LoVo (cell line): Measurements from ENCODE around the gene PAPOLA.

ENCODE experiments used
- DNase-seq: peaks from one replicate; pipeline ENCODE4 v3.0.0-alpha.2; 2016; ENCODE audit warnings: low spot score

Gene PAPOLA

DNA sequence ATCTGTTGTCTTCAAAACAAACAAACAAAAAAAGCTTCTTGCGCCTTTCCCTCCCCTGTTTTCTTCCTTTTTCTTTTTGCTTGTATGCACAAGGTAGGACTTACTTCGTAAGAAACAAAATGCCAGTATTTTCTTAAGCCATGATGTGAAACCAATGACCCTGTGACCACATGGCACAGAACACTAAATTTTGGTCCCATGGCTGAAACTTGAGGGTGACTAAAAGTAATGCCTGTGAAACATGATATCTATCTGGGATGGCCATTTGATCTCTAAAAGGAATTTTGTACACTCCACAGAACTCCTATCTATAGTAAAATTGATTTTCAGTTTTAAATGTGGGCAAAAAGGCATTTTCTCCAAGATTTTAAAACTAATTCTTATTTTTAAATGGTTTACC is 63.6 kb downstream of the PAPOLA start:
- no peak for DNase-seq

DNA sequence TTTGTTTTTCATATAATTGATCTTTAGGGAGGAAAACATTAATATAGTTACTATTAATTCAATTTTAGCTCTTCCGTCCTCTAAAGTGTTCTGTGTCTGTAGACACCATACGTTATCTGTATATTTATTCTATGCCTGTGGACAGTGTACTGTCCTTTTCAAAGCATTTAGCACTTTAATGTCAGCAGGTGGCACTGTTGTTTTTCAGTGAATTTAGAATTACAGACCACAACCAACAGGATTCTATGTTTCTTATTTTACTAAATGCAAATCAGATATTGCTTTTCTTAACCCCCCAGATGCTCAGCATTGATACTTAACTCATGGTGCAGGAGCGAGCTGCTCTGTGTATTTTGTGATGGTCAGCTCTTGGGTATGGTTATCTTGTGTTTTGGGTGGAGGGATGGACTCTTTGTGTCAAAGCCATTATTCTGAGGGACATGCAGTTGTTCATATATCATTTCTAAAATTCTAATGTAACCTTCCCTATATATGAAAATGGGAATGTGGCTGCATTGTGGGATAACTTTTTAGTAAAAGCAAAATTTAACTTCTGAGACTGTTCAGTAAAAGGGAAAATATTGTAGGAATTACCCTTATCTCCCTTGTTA is 65.2 kb downstream of the PAPOLA start:
- DNase-seq, result peak; percentile 12

DNA sequence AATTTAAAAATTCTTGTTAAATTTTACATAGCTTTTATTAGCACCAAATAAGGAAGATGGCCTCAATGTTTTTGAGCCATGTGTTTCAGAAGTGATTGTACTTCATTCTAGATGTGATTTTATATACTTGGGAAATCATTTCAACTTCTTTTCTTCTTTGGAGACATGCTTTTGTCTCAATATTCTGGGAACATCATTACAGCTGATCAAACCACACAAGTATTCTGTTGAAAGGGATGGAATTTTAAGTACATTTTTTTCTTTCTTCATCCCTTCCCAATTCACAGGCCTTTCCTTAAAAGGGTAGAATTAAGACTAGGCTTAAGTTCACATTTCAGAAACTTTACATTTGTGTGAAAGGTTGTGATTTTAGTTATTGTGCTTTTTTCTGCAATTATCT is 66.4 kb downstream of the PAPOLA start:
- no peak for DNase-seq

DNA sequence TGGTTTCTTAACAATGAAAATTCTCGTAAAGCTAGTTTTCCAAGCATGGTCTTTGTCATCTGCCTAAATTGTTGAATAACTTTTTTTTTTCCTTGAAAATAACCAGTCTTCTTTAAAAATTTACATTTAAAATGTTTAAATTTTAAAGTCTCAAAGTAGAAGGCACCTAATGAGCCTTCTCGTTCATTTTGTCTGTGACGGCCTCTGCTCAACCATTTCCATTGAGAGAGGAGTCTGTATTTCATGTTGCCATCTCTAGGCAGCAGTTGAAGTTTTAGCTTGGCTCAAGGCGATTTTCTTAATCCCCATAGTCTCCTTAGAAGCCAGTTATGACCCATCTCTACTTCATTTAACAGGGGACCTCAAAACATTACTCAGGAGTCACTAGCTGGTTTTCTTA is 69.1 kb downstream of the PAPOLA start:
- DNase-seq, result no peak

DNA sequence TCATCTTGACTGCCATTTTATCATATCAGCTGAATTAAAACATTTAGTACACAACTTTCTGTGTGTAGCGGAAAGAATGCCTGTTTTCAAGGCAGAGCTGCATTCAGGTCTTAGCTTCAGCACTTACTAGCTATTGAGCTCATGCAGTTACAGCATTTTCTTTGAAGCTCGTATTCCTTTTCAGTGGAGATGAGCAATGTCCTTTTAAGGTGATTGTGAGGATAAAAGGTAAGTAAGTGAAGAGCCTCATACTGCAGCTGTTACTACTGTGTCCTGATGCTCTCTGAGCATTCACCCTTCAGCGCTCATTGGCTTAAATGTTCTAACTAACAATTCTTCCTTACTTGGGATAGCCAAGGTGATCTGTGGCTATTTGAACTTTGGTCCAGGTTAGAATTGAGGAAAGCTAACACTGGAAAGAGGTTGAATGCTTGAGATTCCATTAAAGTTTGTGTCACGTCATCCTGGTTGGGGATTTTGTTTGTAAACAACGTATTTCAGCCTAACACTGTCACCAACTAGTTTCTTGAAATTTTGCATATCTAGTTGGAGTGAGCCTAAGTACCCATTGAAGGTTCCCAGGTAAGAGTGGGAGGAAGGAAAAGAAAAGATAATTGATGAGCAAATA is 71.4 kb downstream of the PAPOLA start:
- no peak for DNase-seq

DNA sequence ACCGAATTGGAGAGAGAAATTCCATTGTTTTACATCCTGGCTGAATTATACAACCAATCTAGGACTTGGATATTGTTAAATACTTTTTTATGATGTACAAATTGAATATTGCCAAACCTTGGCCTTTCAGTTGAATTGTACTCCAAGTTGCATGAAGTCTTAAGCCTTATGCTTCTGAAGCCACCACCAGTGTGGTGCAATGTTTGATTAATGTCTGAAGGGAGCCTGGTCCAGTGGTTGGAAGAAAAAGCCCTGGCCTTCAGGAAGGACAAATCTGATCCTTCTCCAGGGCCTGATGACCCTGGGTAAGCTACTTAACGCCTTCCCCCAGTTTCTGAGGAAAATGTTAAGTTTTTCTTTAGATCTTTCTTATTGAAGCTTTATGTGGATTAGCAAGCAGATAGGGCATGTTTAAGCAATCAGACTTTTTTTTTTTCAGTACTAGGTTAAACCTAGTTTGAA is 72.0 kb downstream of the PAPOLA start:
- no peak for DNase-seq

DNA sequence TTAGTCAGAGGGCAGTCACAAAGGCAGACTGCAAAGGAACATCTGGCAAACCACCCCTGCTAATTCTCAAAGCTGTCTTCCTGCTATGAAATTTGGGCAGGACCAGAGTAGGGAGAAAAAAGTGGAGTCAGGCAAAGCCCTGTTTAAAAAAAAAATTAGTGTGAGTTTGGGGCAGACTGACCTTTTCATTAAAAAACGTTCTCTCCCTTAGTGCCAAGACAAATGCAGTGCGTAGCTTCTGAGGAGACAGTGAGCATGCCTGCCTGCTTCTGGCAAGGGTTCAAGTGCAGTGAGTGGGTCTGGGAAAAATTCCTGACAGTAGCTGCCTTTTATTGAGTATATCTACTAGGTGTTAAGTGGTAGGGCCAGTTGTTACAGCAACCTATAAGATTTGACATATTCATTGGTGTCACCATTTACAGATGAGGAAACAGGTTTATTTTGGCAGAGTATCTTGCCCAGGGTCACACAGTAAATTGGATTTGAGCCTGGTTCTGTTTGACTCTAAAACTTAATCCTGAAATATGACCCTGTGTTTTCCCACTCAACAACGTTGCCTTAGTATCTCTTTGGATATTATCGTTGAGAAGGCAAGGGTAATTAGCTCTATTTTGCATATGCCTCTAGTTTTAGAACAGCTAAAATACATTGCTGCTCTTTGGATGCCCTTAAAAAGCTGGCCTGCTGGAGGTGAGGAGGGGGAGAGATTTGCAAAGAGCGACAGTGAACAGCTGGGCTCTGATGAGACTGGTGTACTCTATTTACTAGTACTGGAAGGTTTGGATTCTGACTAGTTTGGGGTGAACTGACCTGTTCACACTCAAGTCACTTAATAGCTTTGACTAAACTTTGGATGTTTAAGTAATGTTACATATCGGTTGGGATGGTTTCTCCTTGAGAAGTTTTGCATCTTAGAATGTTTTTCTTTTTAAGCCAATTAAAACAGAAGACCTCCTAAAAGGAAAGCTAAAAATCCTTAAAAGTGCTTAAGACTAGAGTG is 72.8 kb downstream of the PAPOLA start:
- DNase-seq, result no peak

DNA sequence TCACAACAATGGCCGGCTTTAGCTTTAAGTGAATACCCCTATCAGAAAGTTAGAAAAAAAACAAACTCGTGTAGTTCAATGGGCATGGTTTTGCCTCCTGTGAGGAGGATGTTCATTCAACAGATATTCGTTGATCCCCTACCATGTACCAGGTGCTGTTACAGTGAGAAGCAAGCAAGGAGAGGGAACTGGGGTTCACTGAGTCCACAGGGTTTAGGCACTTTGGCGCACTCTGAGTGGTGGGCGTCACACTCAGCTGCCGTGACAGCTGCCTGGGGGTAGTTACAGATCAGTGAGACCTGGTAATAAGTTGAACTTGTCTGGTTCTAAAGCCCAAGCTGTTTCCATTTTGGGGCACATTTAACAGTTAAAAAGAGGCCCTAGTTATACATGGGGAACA is 74.2 kb downstream of the PAPOLA start:
- DNase-seq, result no peak

DNA sequence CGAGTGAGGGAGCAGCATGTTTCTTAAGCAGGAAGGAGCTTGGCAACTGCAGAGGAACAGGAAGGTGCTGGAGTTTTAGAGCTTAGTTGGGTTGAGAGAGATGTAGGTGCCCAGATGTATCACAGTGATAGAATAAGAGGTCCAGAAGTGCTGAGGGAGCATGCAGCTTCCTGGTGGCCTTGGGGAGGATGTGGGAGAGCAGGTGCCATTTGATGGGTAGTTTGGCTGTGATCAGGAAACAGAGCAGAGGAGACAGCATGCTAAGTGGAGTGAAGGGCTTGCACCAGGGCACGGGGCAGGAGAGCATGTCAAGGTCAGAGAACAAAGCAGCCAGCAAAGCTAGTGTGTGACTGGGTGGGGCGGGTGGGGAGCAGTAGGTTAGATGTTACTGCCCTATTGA is 74.8 kb downstream of the PAPOLA start:
- DNase-seq, result no peak

DNA sequence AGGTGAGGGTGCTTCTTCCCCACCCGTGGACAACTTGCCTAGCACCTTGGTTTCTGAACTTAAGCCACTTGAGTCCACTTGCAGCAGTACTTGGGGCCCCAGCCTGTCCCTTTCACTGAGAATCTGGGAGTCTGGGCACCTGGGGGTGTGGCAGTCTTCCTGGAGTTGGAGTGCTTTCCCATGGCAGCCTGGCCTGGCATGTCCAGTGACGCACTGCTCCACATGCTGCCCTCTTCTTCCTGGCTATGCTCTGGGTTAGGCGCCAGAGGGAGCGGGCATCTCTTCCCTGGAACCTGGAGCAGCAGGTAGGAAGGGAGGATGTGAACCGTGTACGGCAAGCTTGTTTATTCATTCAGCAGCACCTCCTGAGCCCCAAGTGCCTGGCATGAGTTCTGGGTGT is 76.4 kb downstream of the PAPOLA start:
- DNase-seq, result no peak

DNA sequence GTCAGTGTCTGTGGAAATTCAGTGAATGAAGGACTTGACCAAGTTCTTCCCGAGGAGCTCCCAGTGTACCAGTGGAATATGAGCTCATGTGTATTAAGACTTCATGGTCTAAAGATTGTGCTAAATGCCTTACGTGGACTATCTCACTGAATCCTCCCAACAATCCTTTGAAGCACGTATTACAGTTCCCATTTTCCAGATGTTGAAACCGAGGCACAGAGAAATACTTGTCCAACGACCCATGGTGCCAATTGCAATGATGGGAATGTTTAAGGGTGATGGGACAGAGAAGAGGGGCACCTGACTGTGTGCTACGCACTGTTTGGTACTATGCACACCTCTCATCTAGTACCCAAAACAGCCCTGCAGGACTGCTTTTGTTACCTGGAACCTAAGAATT is 77.2 kb downstream of the PAPOLA start:
- DNase-seq, result no peak

DNA sequence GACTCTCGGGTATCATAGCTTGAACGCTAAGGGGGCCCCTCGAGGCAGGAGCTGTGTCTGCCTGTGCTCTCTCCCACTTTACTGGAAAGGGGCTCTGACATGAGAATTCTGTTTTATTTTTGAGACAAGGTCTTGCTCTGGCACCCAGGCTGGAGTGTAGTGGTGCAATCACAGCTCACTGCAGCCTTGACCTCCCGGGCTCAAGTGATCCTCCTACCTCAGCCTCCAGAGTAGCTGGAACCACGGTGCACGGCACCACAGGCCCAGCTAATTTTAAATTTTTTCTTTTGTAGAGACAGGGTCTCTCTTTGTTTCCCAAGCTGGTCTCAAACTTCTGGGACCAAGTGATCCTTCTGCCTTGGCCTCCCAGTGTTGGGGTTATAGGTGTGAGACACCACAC is 77.7 kb downstream of the PAPOLA start:
- DNase-seq, result no peak

DNA sequence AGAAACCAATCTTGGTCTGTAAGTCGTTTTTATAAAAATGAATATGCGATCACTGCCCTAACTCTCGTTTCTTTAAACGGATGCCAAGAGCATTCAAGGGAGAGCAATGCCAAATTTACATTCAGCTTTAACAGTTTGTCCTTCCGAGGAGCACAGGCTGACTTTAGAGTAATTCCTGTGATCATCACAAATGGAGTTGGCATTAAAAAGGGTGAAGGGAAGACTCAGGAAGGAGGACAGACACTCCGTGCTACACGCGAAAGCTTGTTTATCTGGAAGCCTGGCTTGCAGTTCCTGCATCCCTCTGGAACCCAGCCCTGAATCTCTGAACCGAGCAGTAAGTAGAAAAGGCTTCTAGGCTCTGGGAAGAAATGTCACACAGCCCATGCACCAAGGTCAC is 78.4 kb downstream of the PAPOLA start:
- no peak for DNase-seq

DNA sequence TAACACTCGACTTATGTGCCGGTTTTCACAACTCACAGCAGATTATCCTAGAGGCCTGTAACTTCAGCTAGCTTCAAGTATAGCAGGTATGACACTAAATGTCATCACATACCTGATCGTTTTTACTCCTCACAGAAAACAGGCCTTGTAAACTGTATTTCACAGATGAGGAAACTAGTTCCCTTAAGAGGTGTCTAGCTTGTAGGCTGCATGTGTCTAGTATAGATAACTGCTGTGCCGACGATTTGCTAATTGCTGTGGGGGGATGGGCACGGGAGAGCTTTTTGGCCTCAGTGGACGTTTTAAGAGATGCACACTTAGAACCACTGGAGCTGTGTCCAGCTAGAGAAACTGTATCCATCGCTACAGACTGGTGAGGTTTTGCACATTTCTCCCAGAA is 78.8 kb downstream of the PAPOLA start:
- no peak for DNase-seq

DNA sequence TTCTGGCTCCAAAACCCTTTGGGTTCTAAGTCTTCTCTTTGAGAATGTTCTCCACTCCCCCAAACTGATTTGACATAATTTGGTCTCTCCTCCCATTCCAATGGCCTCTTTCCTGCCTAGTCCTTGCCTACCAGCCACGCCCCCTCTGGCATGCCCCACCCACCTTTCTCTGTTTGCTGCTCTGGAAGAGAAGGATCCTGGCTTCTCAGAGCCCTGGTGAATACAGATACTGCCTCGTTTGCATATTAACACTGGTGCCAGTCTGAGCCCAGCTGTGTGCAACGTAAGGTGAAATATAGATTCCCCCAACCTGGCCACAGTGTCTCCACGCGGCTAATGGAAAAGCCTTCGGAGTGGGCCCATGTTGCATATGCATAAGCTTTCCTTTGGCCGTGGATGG is 79.7 kb downstream of the PAPOLA start:
- no peak for DNase-seq

DNA sequence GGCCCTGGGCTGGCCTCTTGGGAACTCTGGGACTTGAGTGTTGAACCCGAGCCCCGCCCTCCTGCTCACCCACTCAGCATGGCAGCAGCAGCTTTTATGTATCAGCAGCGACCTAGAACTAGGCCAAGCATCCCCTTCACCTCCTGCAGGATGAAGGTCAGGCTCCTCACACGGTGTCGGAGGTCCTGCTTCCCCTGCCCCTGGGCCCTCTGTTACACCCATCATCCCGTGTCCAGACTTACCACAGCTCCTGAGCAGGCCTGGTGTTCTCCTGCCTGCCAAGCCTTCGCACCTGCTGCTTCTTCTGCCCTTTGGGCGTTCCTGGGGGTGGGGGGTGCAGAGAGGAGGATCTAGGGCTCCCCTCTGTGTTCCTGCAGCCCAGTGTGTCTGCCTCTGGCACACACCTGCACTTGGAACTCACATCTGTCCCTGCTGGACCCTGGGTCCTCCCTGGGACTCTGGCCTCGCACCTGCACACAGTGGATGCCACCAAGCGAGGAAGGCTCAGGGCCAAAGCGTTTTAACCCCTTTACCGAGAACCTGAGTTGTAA is 80.3 kb downstream of the PAPOLA start:
- DNase-seq, result no peak

DNA sequence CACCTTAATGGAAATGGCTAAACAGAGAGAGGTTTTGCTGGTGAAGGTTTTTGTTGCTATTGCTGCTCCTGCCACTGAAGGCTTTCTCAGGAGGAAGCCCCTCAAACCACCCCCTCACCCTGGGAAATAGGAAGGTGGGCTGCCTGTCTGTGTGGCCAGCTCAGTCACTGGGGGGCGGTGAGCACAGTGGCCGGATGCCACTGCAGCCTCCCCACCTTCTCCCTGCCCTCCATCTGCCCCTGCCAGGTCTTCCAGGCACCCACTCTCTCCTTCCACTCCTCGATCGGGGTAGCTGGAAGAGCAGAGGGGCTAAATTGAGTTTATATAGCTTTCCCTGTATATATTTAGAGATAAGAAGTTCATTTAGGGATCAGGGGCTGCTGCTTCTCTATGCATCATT is 80.8 kb downstream of the PAPOLA start:
- no peak for DNase-seq

DNA sequence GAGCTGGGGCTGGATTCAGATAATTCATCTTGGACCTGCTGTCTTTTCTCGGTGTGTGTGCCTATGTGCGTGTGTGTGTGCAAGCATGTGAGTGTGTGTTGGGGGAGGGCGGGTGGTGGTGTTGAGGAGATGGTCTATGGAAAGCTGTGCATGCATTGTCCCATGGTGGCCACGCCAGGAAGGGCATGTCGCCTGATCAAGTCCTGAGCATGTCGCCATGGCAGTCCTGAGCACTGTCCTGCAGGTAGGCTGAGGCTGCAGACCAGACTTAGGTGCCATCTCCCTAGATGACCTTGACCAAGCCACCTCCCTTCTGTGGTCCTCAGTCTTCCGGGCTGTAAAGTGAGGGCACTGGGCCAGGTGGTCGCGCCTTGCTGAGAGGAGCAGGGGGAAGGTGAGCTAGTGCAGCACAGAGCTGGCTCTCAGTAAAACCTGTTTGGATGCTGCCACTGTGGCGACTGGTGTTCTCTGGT is 81.4 kb downstream of the PAPOLA start:
- DNase-seq, result no peak

DNA sequence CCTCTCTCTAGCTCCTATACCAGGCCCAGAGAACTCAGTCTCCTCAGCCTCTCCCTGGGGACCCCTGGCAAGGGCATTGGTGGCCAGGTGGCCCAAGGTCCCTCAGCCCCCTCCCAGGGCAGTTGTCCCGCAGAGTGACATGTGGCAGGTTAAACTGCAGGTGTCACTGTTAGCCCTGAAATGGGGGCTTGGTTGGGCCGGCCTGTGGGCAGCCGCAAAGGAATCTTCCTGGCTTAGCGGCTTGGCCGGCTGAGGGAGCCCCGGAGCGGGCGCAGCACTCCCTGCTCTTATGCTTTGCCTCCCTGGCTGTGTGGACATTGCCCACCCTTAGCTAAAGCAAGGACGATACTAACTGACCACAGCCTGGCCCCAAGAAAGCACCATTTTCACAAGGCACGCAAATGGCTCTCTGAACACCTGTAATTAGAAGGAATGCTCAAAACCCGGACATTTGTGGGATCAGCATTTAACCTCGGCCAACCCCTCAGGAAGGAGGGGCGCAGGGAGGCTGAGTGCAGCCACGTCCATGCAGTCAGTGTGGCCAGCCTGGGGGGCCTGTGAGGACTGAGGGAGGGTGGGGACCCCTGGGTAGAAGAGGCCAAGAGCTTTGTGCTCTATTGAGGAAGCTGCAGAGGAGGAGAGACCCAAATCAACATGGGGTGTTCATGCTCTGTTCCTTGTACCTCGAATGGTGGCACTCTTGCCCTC is 82.2 kb downstream of the PAPOLA start:
- DNase-seq, result peak; percentile 27

DNA sequence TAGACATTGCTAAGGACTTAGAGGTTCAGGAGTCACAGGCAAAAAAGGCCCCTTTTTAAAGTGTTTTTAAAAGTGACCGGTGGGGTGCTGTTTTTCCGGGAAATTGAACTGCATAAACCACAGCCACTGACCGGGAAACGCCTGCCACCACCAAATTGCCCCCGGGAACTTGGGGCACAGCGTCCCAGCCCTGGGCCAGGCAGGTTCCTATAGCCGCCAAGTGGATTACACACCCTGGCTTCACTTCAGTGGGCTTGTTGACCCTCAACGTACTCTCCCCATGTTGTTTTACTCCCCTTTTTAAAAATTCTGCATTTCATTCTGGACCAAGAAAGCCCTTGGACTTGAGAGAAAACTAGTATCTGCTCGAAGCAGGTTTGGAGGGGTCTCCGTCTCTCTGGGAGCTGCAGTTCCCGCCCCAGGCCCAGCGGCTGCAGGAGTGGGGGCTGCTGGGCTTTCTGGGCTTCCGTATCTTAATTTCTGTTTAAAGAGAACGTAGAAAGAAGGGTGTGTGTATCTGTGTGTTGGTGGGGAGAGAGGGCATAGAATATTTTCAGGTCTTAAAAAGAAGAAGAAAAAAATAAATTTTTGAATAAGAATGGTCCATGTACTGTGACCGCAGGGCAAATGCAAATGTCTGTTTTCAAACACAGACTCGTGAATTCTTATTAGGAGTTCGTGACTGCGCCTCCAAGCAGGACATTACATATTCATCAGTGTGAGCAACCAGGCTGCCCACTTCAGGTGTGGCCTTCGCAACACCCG is 82.9 kb downstream of the PAPOLA start:
- no peak for DNase-seq

DNA sequence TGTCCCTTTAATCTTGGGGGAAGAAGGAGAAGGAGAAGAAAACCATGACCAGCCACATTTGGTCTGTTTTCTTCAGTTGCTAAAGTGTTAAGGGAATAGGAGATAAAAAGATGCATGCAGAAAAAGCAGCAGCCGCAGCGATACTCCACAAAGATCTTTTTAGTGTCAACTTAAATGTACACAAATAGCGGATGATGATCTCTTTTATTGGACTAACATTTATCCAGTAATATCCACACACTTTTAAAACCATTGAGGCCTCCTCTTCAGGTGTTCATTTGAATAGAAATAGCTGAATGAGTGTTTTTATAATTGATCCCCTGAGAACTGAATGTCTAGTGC is 83.5 kb downstream of the PAPOLA start:
- DNase-seq, result no peak
